Thyroid gland (tissue), 4 donors: ENCODE data around the gene KICS2. TPM values are rescaled to one million over a fixed set of nuclear protein-coding genes. Genes with fewer than 3 reads are reported as not detected.

Source experiments
- small RNA-seq: library from RNA; depleted of rRNA; stranded (forward); fragments of <200 nt; gene quantifications from one replicate; pipeline ENCODE3, GENCODE V24; 2016
- total RNA-seq, 4 donors: library from RNA; depleted of rRNA; stranded (reverse); fragments of >200 nt; gene quantifications; one replicate each; pipeline ENCODE4 v1.2.3, GENCODE V29; 2016

The KICS2 gene
- total RNA-seq, 4 donors from 2014 or later, result 11.9 to 20.0 (median 18.6) TPM

Small RNA genes within 50 kb of the gene (small RNA-seq; reads per million reads assigned to genes)
- not detected for gene RNU5A-7P
- not detected for gene RNU6-1009P

Other genes with a start within 250 kb of the KICS2 start
- not detected for gene C12orf56, start 168.5 kb upstream of the KICS2 start, total RNA-seq
- gene XPOT, start 182.1 kb upstream of the KICS2 start, total RNA-seq, result 10 to 100 TPM; 54.7 to 85.5 (median 63.6) TPM
- gene TBK1, start 229.8 kb upstream of the KICS2 start, total RNA-seq, result 10 to 100 TPM; 27.7 to 42.1 (median 33.4) TPM